ENCODE data around the gene MIPOL1. TPM values are rescaled to one million over a fixed set of nuclear protein-coding genes. Genes with fewer than 3 reads are reported as not detected.

The MIPOL1 gene
- total and polyA plus RNA-seq, 2 of the 13 experiments (the other 11 are each of a cell fraction or from before 2014, with no cell fraction given), result 8.6 to 34.2 TPM

- TF ChIP-seq ZNF687 (CRISPR knock-in tag; IDR thresholded peaks at IDR 0.05) (peak; percentile 43), MXD1 (CRISPR knock-in tag; IDR thresholded peaks at IDR 0.05) (0 out of 2 replicates have a peak, but pooled peaks have one; percentile 43), KDM2A (CRISPR knock-in tag; IDR thresholded peaks at IDR 0.05; ENCODE audit: borderline replicate concordance, low read depth) (no peak), ZNF281 (CRISPR knock-in tag; IDR thresholded peaks at IDR 0.05; ENCODE audit: borderline replicate concordance) (peak; percentile 47; the same call in 1 of the 2 replicates), ZNF101 (CRISPR knock-in tag; IDR thresholded peaks at IDR 0.05; ENCODE audit: borderline replicate concordance, low read depth) (no peak), ZMYM4 (CRISPR knock-in tag; IDR thresholded peaks at IDR 0.05) (peak; percentile 62), NCOA2 (CRISPR knock-in tag; IDR thresholded peaks at IDR 0.05) (no peak)
Measured at GRCh38 chr14:37501877-37502276, 304.1 kb downstream of the MIPOL1 start (continued).
